ENCODE data around the gene SLC38A5. TPM values are rescaled to one million over a fixed set of nuclear protein-coding genes. Genes with fewer than 3 reads are reported as not detected.
"Not testable (repeated sequence)": the region's sequence is repeated elsewhere in the genome, so short reads cannot be mapped to it uniquely, and the experiment has no call there.

The SLC38A5 gene
- total RNA-seq, 1 donor from 2014 or later = 21.7 TPM

GRCh38 chrX:48427027-48427716 lies 42.9 kb downstream of the SLC38A5 start:
- not testable (repeated sequence) for H3K27ac Mint-ChIP-seq (ENCODE audit: unreplicated experiment); H3K27me3 Mint-ChIP-seq (ENCODE audit: unreplicated experiment); H3K9me3 Mint-ChIP-seq (ENCODE audit: unreplicated experiment); DNase-seq (ENCODE audit: low spot score); H3K4me1 Mint-ChIP-seq (ENCODE audit: unreplicated experiment); H3K36me3 Mint-ChIP-seq (ENCODE audit: low read depth, unreplicated experiment); H3K4me3 Mint-ChIP-seq (ENCODE audit: unreplicated experiment)

GRCh38 chrX:48411860-48412259 lies 58.2 kb downstream of the SLC38A5 start, which contains the start of gene SSX4B:
SSX4B (minus strand) TSS chrX:48411960; CDS start chrX:48411372, 588 bp downstream.
- H3K4me1 Mint-ChIP-seq (ENCODE audit: unreplicated experiment); H3K36me3 Mint-ChIP-seq (ENCODE audit: low read depth, unreplicated experiment); H3K9me3 Mint-ChIP-seq (ENCODE audit: unreplicated experiment); H3K27ac Mint-ChIP-seq (ENCODE audit: unreplicated experiment); H3K4me3 Mint-ChIP-seq (ENCODE audit: unreplicated experiment); H3K27me3 Mint-ChIP-seq (ENCODE audit: unreplicated experiment); DNase-seq (ENCODE audit: low spot score): not testable (repeated sequence)

Other genes starting within 250 kb of the SLC38A5 start
- gene SSX1, start 214.9 kb downstream of the SLC38A5 start, total RNA-seq (ENCODE audit: unreplicated experiment) = not detected
- not detected for gene SSX3, start 113.6 kb downstream of the SLC38A5 start, total RNA-seq (ENCODE audit: unreplicated experiment)
- gene SSX4, start 86.7 kb downstream of the SLC38A5 start, total RNA-seq (ENCODE audit: unreplicated experiment) = not detected
- gene SSX4B, start 58.3 kb downstream of the SLC38A5 start, total RNA-seq (ENCODE audit: unreplicated experiment) = not detected
- 38.4 TPM for gene FTSJ1, start 5.9 kb upstream of the SLC38A5 start, total RNA-seq (ENCODE audit: unreplicated experiment)
- 9.4 TPM for gene PORCN, start 38.7 kb upstream of the SLC38A5 start, total RNA-seq (ENCODE audit: unreplicated experiment)
- gene EBP, start 51.5 kb upstream of the SLC38A5 start, total RNA-seq (ENCODE audit: unreplicated experiment) = 66.0 TPM
- gene TBC1D25, start 69.5 kb upstream of the SLC38A5 start, total RNA-seq (ENCODE audit: unreplicated experiment) = 12.5 TPM
- gene RBM3, start 104.2 kb upstream of the SLC38A5 start, total RNA-seq (ENCODE audit: unreplicated experiment) = 252 TPM
- gene WDR13, start 127.2 kb upstream of the SLC38A5 start, total RNA-seq (ENCODE audit: unreplicated experiment) = 73.8 TPM
- 2.7 TPM for gene WAS, start 213.5 kb upstream of the SLC38A5 start, total RNA-seq (ENCODE audit: unreplicated experiment)
- 6.8 TPM for gene SUV39H1, start 226.5 kb upstream of the SLC38A5 start, total RNA-seq (ENCODE audit: unreplicated experiment)

Measured in endothelial cell (in vitro differentiated cells).